ENCODE measurements around the gene BPIFA1. TPM values are rescaled to one million over a fixed set of nuclear protein-coding genes. Genes with fewer than 3 reads are reported as not detected.

The BPIFA1 gene
- polyA plus RNA-seq, 1 of the 3 experiments (the other 2 are of a cell fraction), result not detected

DNA sequence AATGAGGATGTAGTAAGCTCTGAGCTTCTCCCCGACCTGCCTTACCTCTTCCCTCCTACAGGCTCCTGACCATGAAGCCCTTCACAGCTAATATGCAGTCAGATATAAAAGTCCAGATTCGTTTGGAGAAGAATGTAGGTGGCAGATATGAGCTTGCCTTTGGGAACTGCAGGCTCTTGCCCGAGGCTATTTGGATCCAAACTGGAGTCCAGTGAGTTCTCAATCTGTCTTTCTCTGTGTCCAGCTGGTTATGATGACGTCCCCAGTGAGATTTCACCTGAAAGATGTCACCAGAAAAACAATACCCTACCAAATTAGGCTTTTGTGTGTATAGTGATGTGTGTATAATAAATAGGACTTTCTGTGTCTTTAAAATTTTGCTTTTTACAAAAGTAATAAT lies 33.3 kb upstream of the BPIFA1 start:
- H3K9me3 ChIP-seq, result no peaks in the 10 kb centered on the region
- DNase-seq, result no peak
- H3K36me3 ChIP-seq (replicated peaks in 1 of 2; ENCODE audit: control insufficient read depth in 1 of 2, insufficient read depth in 2 of 2, low read length in 1 of 2), result no peaks in the 10 kb centered on the region
- ChIA-PET POLR2A (no interaction called here), CTCF (interaction anchor here (1.2 kb wide), 1 partner anchor 10 kb away, joined by 3 read pairs; no protein-coding TSS in a partner anchor)
- H3K9ac ChIP-seq, result no peak overlapping the region
- no peak overlapping the region for H3K4me3 ChIP-seq (ENCODE audit: low read depth in 2 of 2, low read length in 1 of 2)
- H3K9me2 ChIP-seq, result no peaks in the 10 kb centered on the region
- no peaks in the 10 kb centered on the region for H3F3A ChIP-seq (replicated peaks; ENCODE audit: insufficient read depth)
- H3K79me2 ChIP-seq (ENCODE audit: insufficient read depth), result no peaks in the 10 kb centered on the region
- TF ChIP-seq EP300 (IDR thresholded peaks at IDR 0.05; ENCODE audit: borderline replicate concordance in 1 of 2, low read depth in 1 of 2, low read length in 1 of 2), result no peak
- TF ChIP-seq ELF1 (IDR thresholded peaks at IDR 0.05), result no peak
- no peak for TF ChIP-seq GABPA (IDR thresholded peaks at IDR 0.05; ENCODE audit: low read depth)
- TF ChIP-seq RXRA (IDR thresholded peaks at IDR 0.05; ENCODE audit: borderline replicate concordance, low read depth), result no peak
- TF ChIP-seq, protein P1, sequence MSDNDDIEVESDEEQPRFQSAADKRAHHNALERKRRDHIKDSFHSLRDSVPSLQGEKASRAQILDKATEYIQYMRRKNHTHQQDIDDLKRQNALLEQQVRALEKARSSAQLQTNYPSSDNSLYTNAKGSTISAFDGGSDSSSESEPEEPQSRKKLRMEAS (IDR thresholded peaks at IDR 0.05; ENCODE audit: low read depth), result no peak
- no peak for TF ChIP-seq MXI1 (IDR thresholded peaks at IDR 0.05; ENCODE audit: low read depth, low read length)
- no peak for TF ChIP-seq RFX5 (IDR thresholded peaks at IDR 0.05; ENCODE audit: low read length)
- no peak for TF ChIP-seq POLR2AphosphoS5 (IDR thresholded peaks at IDR 0.05; ENCODE audit: low read depth, low read length)
- no peak for TF ChIP-seq NFIC (IDR thresholded peaks at IDR 0.05; ENCODE audit: borderline replicate concordance)
- TF ChIP-seq GATA2 (CRISPR knock-in tag; IDR thresholded peaks at IDR 0.05), result no peak
- TF ChIP-seq SMC3 (IDR thresholded peaks at IDR 0.05; ENCODE audit: low read depth, low read length), result no peak
- TF ChIP-seq JUND (IDR thresholded peaks at IDR 0.05), result no peak
- no peak for TF ChIP-seq RAD21 (IDR thresholded peaks at IDR 0.05; ENCODE audit: low read length)
- no peak for TF ChIP-seq USF2 (IDR thresholded peaks at IDR 0.05; ENCODE audit: borderline replicate concordance, low read depth, low read length)
- no peak overlapping the region for H2AFZ ChIP-seq (ENCODE audit: low read depth)
- no peaks in the 10 kb centered on the region for H3K4me1 ChIP-seq (ENCODE audit: control insufficient read depth in 1 of 2, insufficient read depth in 2 of 2, low read depth in 1 of 2, low read length in 1 of 2)
- H4K20me1 ChIP-seq (ENCODE audit: insufficient read depth), result no peaks in the 10 kb centered on the region
- no peak overlapping the region for H3K27ac ChIP-seq (ENCODE audit: low read depth in 2 of 2, low read length in 1 of 2)
- WGBS (ENCODE audit: low lambda C conversion rate), result 5% methylated on average over 2 of the region's 4 CpGs
- H3K27me3 ChIP-seq (ENCODE audit: insufficient read depth), result peaks cover 18% of the 10 kb centered on the region; the same call in 1 of the 2 replicates
- no peak overlapping the region for H3K4me2 ChIP-seq

DNA sequence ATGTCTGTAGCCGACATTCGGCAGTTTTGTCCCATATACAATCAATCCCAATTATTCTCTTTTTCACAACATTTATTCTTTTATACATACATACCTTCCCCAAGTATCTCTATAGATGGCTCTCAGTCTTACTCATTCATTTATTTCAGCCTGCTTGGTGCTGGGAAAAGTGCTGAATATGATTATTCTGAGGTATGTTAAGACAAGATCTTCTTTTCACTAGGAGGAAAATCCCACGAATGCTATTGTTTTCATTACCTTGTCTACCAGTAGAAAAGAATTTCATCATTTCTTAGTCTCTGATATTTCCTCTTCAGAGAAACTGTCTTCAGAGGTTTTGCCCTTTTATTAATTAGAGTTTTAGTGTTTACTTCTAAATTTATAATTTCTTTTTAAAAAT lies 32.4 kb upstream of the BPIFA1 start:
- Histone ChIP-seq H3K9me2 (no peaks in the 10 kb centered on the region), H3K4me3 (ENCODE audit: low read depth in 2 of 2, low read length in 1 of 2) (no peak overlapping the region), H3K9me3 (no peaks in the 10 kb centered on the region), H3F3A (replicated peaks; ENCODE audit: insufficient read depth) (no peaks in the 10 kb centered on the region), H3K9ac (no peak overlapping the region), H2AFZ (ENCODE audit: low read depth) (no peak overlapping the region), H3K4me1 (ENCODE audit: control insufficient read depth in 1 of 2, insufficient read depth in 2 of 2, low read depth in 1 of 2, low read length in 1 of 2) (no peaks in the 10 kb centered on the region), H3K27me3 (ENCODE audit: insufficient read depth) (peaks cover 11% of the 10 kb centered on the region; the same call in 1 of the 2 replicates), H3K79me2 (ENCODE audit: insufficient read depth) (no peaks in the 10 kb centered on the region), H3K36me3 (replicated peaks in 1 of 2; ENCODE audit: control insufficient read depth in 1 of 2, insufficient read depth in 2 of 2, low read length in 1 of 2) (no peaks in the 10 kb centered on the region), H3K27ac (ENCODE audit: low read depth in 2 of 2, low read length in 1 of 2) (no peak overlapping the region), H3K4me2 (no peak overlapping the region), H4K20me1 (ENCODE audit: insufficient read depth) (no peaks in the 10 kb centered on the region)
- TF ChIP-seq JUND (IDR thresholded peaks at IDR 0.05), result no peak
- no peak for TF ChIP-seq IRF3 (IDR thresholded peaks at IDR 0.05; ENCODE audit: low read depth, low read length)
- TF ChIP-seq GABPA (IDR thresholded peaks at IDR 0.05; ENCODE audit: low read depth), result no peak
- no peak for TF ChIP-seq CTCF (IDR thresholded peaks at IDR 0.05)
- TF ChIP-seq TCF12 (IDR thresholded peaks at IDR 0.05), result no peak
- no peak for TF ChIP-seq SIN3A (IDR thresholded peaks at IDR 0.05; ENCODE audit: borderline replicate concordance, low read depth, low read length)
- TF ChIP-seq FOSL2 (IDR thresholded peaks at IDR 0.05; ENCODE audit: borderline replicate concordance, low read depth), result no peak
- TF ChIP-seq USF2 (IDR thresholded peaks at IDR 0.05; ENCODE audit: borderline replicate concordance, low read depth, low read length), result no peak
- TF ChIP-seq MXI1 (IDR thresholded peaks at IDR 0.05; ENCODE audit: low read depth, low read length), result no peak
- no peak for TF ChIP-seq TAF1 (IDR thresholded peaks at IDR 0.05; ENCODE audit: borderline replicate concordance, low read depth, low read length)
- no peak for TF ChIP-seq RCOR1 (IDR thresholded peaks at IDR 0.05; ENCODE audit: low read length)
- ChIA-PET CTCF (no interaction called here), POLR2A (no interaction called here)
- WGBS (ENCODE audit: low lambda C conversion rate), result 7% methylated on average over 3 of the region's 3 CpGs
- no peak for DNase-seq
